Neural progenitor cell (in vitro differentiated cells): Measurements from ENCODE around the gene FAM149B1. TPM values are rescaled to one million over a fixed set of nuclear protein-coding genes. Genes with fewer than 3 reads are reported as not detected.

ENCODE experiments used
- DNase-seq: peaks from one replicate; pipeline ENCODE4 v3.0.0-alpha.2; 2016; ENCODE audit warnings: low spot score
- H2AFZ ChIP-seq: fragments of 200-600 bp; sonication (generic); replicated peaks from 2 replicates; pipeline ENCODE4 v1.6.1; 2016; ENCODE audit warnings: antibody characterized with exemption
- H3F3A ChIP-seq: fragments of 200-600 bp; sonication (generic); 2 replicates; pipeline ENCODE4 v1.6.1; 2016; ENCODE audit warnings: antibody characterized with exemption, low read depth
- H3K27ac ChIP-seq: fragments of 200-600 bp; sonication (generic); 2 replicates; pipeline ENCODE4 v1.5.1; 2016; ENCODE audit warnings: mild to moderate bottlenecking
- H3K27me3 ChIP-seq: fragments of 200-600 bp; sonication (generic); 2 replicates; pipeline ENCODE4 v1.6.1; 2016; ENCODE audit warnings: mild to moderate bottlenecking, moderate library complexity
- H3K36me3 ChIP-seq: fragments of 200-600 bp; sonication (generic); 2 replicates; pipeline ENCODE4 v1.5.1; 2016
- H3K4me1 ChIP-seq: fragments of 200-600 bp; sonication (generic); 2 replicates; pipeline ENCODE4 v1.6.1; 2016; ENCODE audit warnings: mixed run types
- H3K4me2 ChIP-seq: fragments of 200-600 bp; sonication (generic); 2 replicates; pipeline ENCODE4 v1.6.1; 2016
- H3K4me3 ChIP-seq: fragments of 200-600 bp; sonication (generic); 2 replicates; pipeline ENCODE4 v1.5.1; 2016
- H3K79me2 ChIP-seq: fragments of 200-600 bp; sonication (generic); 2 replicates; pipeline ENCODE4 v1.6.1; 2016; ENCODE audit warnings: low read depth
- H3K9ac ChIP-seq: fragments of 200-600 bp; sonication (generic); 2 replicates; pipeline ENCODE4 v1.6.1; 2016
- H3K9me3 ChIP-seq: fragments of 200-600 bp; sonication (generic); 2 replicates; pipeline ENCODE4 v1.5.1; 2016; ENCODE audit warnings: low read depth
- H4K20me1 ChIP-seq: fragments of 200-600 bp; sonication (generic); 2 replicates; pipeline ENCODE4 v1.6.1; 2016; ENCODE audit warnings: low read depth
- H3K27ac Mint-ChIP-seq: 3 replicates; pipeline ENCODE4 v1.8.0; 2021; ENCODE audit warnings: mixed read lengths
- H3K27me3 Mint-ChIP-seq: 2 replicates; pipeline ENCODE4 v1.8.0; 2022; ENCODE audit warnings: low read depth, mild to moderate bottlenecking, inconsistent platforms, moderate library complexity, mixed read lengths; ENCODE audit not compliant: insufficient read depth
- H3K36me3 Mint-ChIP-seq: 3 replicates; pipeline ENCODE4 v1.8.0; 2021; ENCODE audit warnings: mixed read lengths
- H3K4me1 Mint-ChIP-seq: 3 replicates; pipeline ENCODE4 v1.8.0; 2021; ENCODE audit warnings: mixed read lengths
- H3K4me3 Mint-ChIP-seq: 3 replicates; pipeline ENCODE4 v1.8.0; 2021; ENCODE audit warnings: mild to moderate bottlenecking, moderate library complexity, mixed read lengths
- H3K9me3 Mint-ChIP-seq: 3 replicates; pipeline ENCODE4 v1.8.0; 2020; ENCODE audit warnings: mixed read lengths
- EZH2 ChIP-seq: fragments of 200-600 bp; sonication (generic); IDR thresholded peaks from 2 replicates; pipeline ENCODE4 v1.6.1; 2017; ENCODE audit warnings: antibody characterized with exemption, mild to moderate bottlenecking, moderate library complexity
- EZH2phosphoT487 ChIP-seq: fragments of 200-600 bp; sonication (generic); IDR thresholded peaks from 2 replicates; pipeline ENCODE4 v1.6.1; 2017; ENCODE audit warnings: antibody characterized with exemption
- total RNA-seq: library from RNA; depleted of rRNA; stranded (reverse); fragments of >200 nt; gene quantifications from 2 replicates; pipeline ENCODE4 v1.2.3, GENCODE V29; 2015; ENCODE audit warnings: low replicate concordance
- TF ChIP-seq, protein P1 (sequence below): fragments of 200-600 bp; sonication (generic); IDR thresholded peaks from 2 replicates; pipeline ENCODE4 v1.5.1; 2017; ENCODE audit warnings: antibody characterized with exemption, mild to moderate bottlenecking

The FAM149B1 gene
- total RNA-seq, 1 donor from 2014 or later: 43.3 TPM

DNA sequence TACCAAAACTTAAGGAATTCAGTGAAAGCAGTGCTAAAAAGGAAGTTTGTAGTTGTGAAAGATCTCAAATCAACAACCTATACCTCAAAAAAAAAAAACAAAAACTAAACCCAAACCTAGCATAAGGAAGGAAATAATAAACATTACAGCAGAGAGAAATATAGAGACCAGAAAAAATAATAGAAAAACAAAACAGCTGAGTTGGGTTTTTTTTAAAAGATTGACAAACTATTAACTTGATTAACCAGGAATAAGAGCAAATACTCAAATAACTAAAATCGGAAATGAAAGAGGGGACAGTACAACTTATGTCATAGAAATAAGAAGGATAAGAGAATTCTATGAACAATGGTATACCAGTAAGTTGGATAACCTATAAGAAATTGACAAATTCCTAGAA lies 6.8 kb upstream of the FAM149B1 start:
- Mint-ChIP-seq H3K4me3 (no peak overlapping the region), H3K27me3 (no peaks in the 10 kb centered on the region), H3K4me1 (no peaks in the 10 kb centered on the region), H3K27ac (no peak overlapping the region), H3K9me3 (no peaks in the 10 kb centered on the region), H3K36me3 (peaks cover 17% of the 10 kb centered on the region)
- no peak for TF ChIP-seq EZH2
- no peak for TF ChIP-seq EZH2phosphoT487
- TF ChIP-seq, protein P1, sequence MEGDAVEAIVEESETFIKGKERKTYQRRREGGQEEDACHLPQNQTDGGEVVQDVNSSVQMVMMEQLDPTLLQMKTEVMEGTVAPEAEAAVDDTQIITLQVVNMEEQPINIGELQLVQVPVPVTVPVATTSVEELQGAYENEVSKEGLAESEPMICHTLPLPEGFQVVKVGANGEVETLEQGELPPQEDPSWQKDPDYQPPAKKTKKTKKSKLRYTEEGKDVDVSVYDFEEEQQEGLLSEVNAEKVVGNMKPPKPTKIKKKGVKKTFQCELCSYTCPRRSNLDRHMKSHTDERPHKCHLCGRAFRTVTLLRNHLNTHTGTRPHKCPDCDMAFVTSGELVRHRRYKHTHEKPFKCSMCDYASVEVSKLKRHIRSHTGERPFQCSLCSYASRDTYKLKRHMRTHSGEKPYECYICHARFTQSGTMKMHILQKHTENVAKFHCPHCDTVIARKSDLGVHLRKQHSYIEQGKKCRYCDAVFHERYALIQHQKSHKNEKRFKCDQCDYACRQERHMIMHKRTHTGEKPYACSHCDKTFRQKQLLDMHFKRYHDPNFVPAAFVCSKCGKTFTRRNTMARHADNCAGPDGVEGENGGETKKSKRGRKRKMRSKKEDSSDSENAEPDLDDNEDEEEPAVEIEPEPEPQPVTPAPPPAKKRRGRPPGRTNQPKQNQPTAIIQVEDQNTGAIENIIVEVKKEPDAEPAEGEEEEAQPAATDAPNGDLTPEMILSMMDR: no peak
- no peak overlapping the region for H3K4me2 ChIP-seq
- peaks cover 23% of the 10 kb centered on the region for H3F3A ChIP-seq
- no peaks in the 10 kb centered on the region for H3K4me1 ChIP-seq
- no peak overlapping the region for H3K4me3 ChIP-seq
- H3K79me2 ChIP-seq: peaks cover 78% of the 10 kb centered on the region
- H4K20me1 ChIP-seq: peaks cover 9% of the 10 kb centered on the region
- H3K9me3 ChIP-seq: no peaks in the 10 kb centered on the region
- no peak overlapping the region for H2AFZ ChIP-seq
- no peak for DNase-seq
- no peak overlapping the region for H3K27ac ChIP-seq
- no peak overlapping the region for H3K9ac ChIP-seq
- no peaks in the 10 kb centered on the region for H3K27me3 ChIP-seq
- H3K36me3 ChIP-seq: peaks cover 4% of the 10 kb centered on the region

DNA sequence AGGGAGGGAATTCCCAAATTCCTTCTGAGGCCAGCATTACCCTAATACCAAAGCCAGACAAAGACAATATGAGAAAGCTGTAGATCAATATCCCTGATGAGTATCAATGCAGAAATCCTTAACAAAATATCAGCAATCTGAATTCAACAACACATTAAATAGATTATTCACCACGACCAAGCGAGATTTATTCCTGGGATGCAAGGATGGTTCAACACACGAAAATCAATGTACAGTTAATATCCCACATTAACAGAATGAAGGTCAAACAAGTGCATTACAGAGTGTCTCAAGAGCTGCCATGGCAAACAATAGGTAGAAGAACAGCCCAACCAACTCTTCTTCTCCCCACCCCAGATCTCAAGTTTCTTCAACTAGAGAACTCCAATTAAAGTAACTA lies 6.3 kb upstream of the FAM149B1 start:
- no peak overlapping the region for H3K9ac ChIP-seq
- H3K9me3 ChIP-seq: no peaks in the 10 kb centered on the region
- Mint-ChIP-seq H3K36me3 (peaks cover 17% of the 10 kb centered on the region), H3K27me3 (no peaks in the 10 kb centered on the region), H3K9me3 (no peaks in the 10 kb centered on the region), H3K4me3 (no peak overlapping the region), H3K4me1 (peaks cover 2% of the 10 kb centered on the region), H3K27ac (no peak overlapping the region)
- peaks cover 84% of the 10 kb centered on the region for H3K79me2 ChIP-seq
- no peaks in the 10 kb centered on the region for H3K27me3 ChIP-seq
- H3K4me3 ChIP-seq: no peak overlapping the region
- H3K36me3 ChIP-seq: peaks cover 4% of the 10 kb centered on the region
- H2AFZ ChIP-seq: no peak overlapping the region
- no peak overlapping the region for H3K4me2 ChIP-seq
- peaks cover under 1% of the 10 kb centered on the region for H3K4me1 ChIP-seq
- no peak for TF ChIP-seq EZH2phosphoT487
- TF ChIP-seq EZH2: no peak
- TF ChIP-seq, protein P1: no peak
- peaks cover 9% of the 10 kb centered on the region for H4K20me1 ChIP-seq
- peaks cover 23% of the 10 kb centered on the region for H3F3A ChIP-seq
- no peak for DNase-seq
- no peak overlapping the region for H3K27ac ChIP-seq

DNA sequence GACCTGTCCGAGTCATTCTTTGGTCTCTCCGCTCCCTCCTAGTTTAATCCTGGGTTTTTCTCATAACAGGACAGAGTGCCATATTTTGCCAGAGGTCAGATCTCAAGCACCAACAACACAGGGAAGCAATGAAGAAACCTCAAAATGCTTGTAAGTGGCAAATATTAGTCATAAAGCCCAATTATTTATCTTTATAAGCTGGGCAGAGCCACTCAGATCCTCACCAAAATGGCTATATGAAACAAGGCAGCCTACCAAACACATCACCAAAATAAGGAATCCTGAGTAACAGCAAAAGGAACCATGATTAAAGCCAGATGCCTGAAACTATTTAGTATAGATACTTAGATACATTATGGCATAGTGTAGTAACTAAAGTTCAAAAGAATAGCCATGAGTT lies 4.8 kb upstream of the FAM149B1 start:
- Histone ChIP-seq H3K79me2 (peaks cover 86% of the 10 kb centered on the region), H3K27ac (no peak overlapping the region), H4K20me1 (peaks cover 9% of the 10 kb centered on the region), H3F3A (peaks cover 29% of the 10 kb centered on the region), H3K36me3 (peaks cover 4% of the 10 kb centered on the region), H2AFZ (no peak overlapping the region), H3K9me3 (no peaks in the 10 kb centered on the region), H3K4me1 (peaks cover 6% of the 10 kb centered on the region), H3K4me2 (no peak overlapping the region), H3K9ac (no peak overlapping the region), H3K27me3 (no peaks in the 10 kb centered on the region), H3K4me3 (no peak overlapping the region)
- Mint-ChIP-seq H3K27ac (no peak overlapping the region), H3K9me3 (no peaks in the 10 kb centered on the region), H3K36me3 (peaks cover 17% of the 10 kb centered on the region), H3K27me3 (peaks cover 2% of the 10 kb centered on the region), H3K4me3 (no peak overlapping the region), H3K4me1 (peaks cover 12% of the 10 kb centered on the region)
- no peak for DNase-seq
- TF ChIP-seq, protein P1: no peak
- TF ChIP-seq EZH2phosphoT487: no peak
- no peak for TF ChIP-seq EZH2
